HepG2 (cell line): ENCODE measurements around the gene SIRPA. TPM values are rescaled to one million over a fixed set of nuclear protein-coding genes. Genes with fewer than 3 reads are reported as not detected.

Experiments used
- ATAC-seq: fragments of 200-7000 bp; cut with Tn5 transposase; 3 replicates; pipeline ENCODE4 v1.9.1; 2020; ENCODE audit warnings: mild to moderate bottlenecking, moderate library complexity
- BruUV-seq: library from RNA; stranded (reverse); fragments of 400-500 nt; replicated peaks from 2 replicates; lab custom pipeline; 2021; lab: Mats Ljungman, UMichigan
- CTCF ChIA-PET: fragments of 300-600 bp; formaldehyde crosslinking; extraction: SDS; loops from one replicate; lab custom pipeline; 2021; ENCODE audit warnings: low total read pairs, inconsistent platforms, low intra/inter-chr PET ratio; lab: Yijun Ruan, JAX
- POLR2A ChIA-PET: fragments of 350-600 bp; sonication (Branson Sonifier 250); formaldehyde crosslinking; loops from one replicate; lab custom pipeline; 2020; ENCODE audit warnings: antibody characterized with exemption, inconsistent platforms; lab: Yijun Ruan, JAX
- DNase-seq: peaks from one replicate; pipeline ENCODE4 v3.0.0-alpha.2; 2015; ENCODE audit warnings: low spot score
- FAIRE-seq: peaks from 3 replicates; lab custom pipeline; 2011; peaks lifted over from hg19 to GRCh38; lab: Jason Lieb, UNC
- H2AFZ ChIP-seq: one replicate; pipeline ENCODE4 v1.6.1; 2011; ENCODE audit warnings: low read length, inconsistent platforms
- H3K27ac ChIP-seq: fragments of 300-600 bp; 3 replicates; pipeline ENCODE4 v1.8.0; 2011; ENCODE audit warnings: mixed run types, mild to moderate bottlenecking, mixed read lengths, low read length, inconsistent platforms; ENCODE audit not compliant: insufficient read depth; ENCODE audit errors: extremely low read length
- H3K27me3 ChIP-seq, 2 experiments: fragments of 200-600 bp in 1 of 2; 2 replicates in 1 of 2; 3 replicates in 1 of 2; pipeline versions ENCODE4 v1.6.0 to v1.8.0; 2011; ENCODE audit warnings: low read length in 2 of 2, mild to moderate bottlenecking in 2 of 2, moderate library complexity in 2 of 2, inconsistent platforms in 1 of 2; ENCODE audit not compliant: insufficient read depth in 2 of 2, control insufficient read depth in 1 of 2
- H3K36me3 ChIP-seq, 2 experiments: fragments of 200-600 bp in 1 of 2; replicated peaks in 1 of 2; 2 replicates in 1 of 2; 3 replicates in 1 of 2; pipeline versions ENCODE4 v1.5.1 to v1.8.0; 2011; ENCODE audit warnings: low read length in 2 of 2, inconsistent platforms in 1 of 2; ENCODE audit not compliant: insufficient read depth in 2 of 2, control insufficient read depth in 1 of 2
- H3K4me1 ChIP-seq: 2 replicates; pipeline ENCODE4 v1.5.1; 2012; ENCODE audit warnings: low read length, inconsistent platforms; ENCODE audit not compliant: insufficient read depth
- H3K4me2 ChIP-seq: 2 replicates; pipeline ENCODE4 v1.6.0; 2011; ENCODE audit warnings: low read depth, low read length, inconsistent platforms
- H3K4me3 ChIP-seq, 3 experiments: fragments of 200-600 bp in 1 of 3; sonication (generic), shearing (Covaris generic) in 1 of 3; replicated peaks in 1 of 3; 2 replicates each; pipeline ENCODE4 v1.5.1; 2011 to 2016; ENCODE audit warnings: low read length in 3 of 3, inconsistent platforms in 2 of 3, low read depth in 2 of 3, mild to moderate bottlenecking in 2 of 3, control low read depth in 1 of 3, mixed read lengths in 1 of 3; ENCODE audit not compliant: insufficient read depth in 1 of 3
- H3K79me2 ChIP-seq: one replicate; pipeline ENCODE4 v1.6.1; 2011; ENCODE audit warnings: low read length, inconsistent platforms; ENCODE audit not compliant: insufficient read depth
- H3K9ac ChIP-seq: 2 replicates; pipeline ENCODE4 v1.6.0; 2011; ENCODE audit warnings: mild to moderate bottlenecking, low read depth, low read length, inconsistent platforms; ENCODE audit not compliant: insufficient read depth
- H3K9me3 ChIP-seq: 2 replicates; pipeline ENCODE4 v1.5.1; 2012; ENCODE audit warnings: mild to moderate bottlenecking, low read length
- H4K20me1 ChIP-seq: 2 replicates; pipeline ENCODE4 v1.6.0; 2011; ENCODE audit warnings: inconsistent platforms, mild to moderate bottlenecking, low read length, moderate library complexity; ENCODE audit not compliant: insufficient read depth
- AKNA ChIP-seq: sonication (generic); formaldehyde crosslinking; IDR thresholded peaks from 2 replicates; pipeline ENCODE4 v1.4.0; 2020; ENCODE audit warnings: missing genetic modification reagents, borderline replicate concordance
- BRF2 ChIP-seq: sonication (generic); formaldehyde crosslinking; IDR thresholded peaks from 2 replicates; pipeline ENCODE4 v1.8.1; 2022; ENCODE audit warnings: mild to moderate bottlenecking, missing genetic modification reagents
- DZIP1 ChIP-seq: sonication (generic); formaldehyde crosslinking; IDR thresholded peaks from 2 replicates; pipeline ENCODE4 v1.5.0; 2020; ENCODE audit warnings: mild to moderate bottlenecking, missing genetic modification reagents
- HDAC2 ChIP-seq: sonication (generic); formaldehyde crosslinking; IDR thresholded peaks from 2 replicates; pipeline ENCODE4 v1.4.0; 2020; ENCODE audit warnings: missing genetic modification reagents
- HMGXB3 ChIP-seq: sonication (generic); formaldehyde crosslinking; IDR thresholded peaks from 2 replicates; pipeline ENCODE4 v1.4.0; 2020; ENCODE audit warnings: missing genetic modification reagents, borderline replicate concordance
- KDM4B ChIP-seq: sonication (generic); formaldehyde crosslinking; IDR thresholded peaks from 2 replicates; pipeline ENCODE4 v1.4.0; 2020; ENCODE audit warnings: missing genetic modification reagents
- RAD21 ChIP-seq: fragments of 450-650 bp; formaldehyde crosslinking; IDR thresholded peaks from 2 replicates; pipeline ENCODE4 v1.5.0; 2020; ENCODE audit warnings: mild to moderate bottlenecking
- SMARCC2 ChIP-seq: fragments of 450-650 bp; IDR thresholded peaks from 2 replicates; pipeline ENCODE4 v1.6.1; 2017; ENCODE audit warnings: antibody characterized with exemption, mild to moderate bottlenecking
- ZNF644 ChIP-seq: IDR thresholded peaks from 2 replicates; pipeline ENCODE4 v1.6.1; 2016; ENCODE audit warnings: low read depth
- WGBS: methylation state at CpG from one replicate; pipeline ENCODE4 v1.1.6; 2017; ENCODE audit warnings: low lambda C conversion rate; 5-methylcytosine and 5-hydroxymethylcytosine counted together
- in situ Hi-C: cut with HindIII; loops from 2 replicates; pipeline ENCODE4 v1.10.0; 2017; ENCODE audit warnings: low pct_unique_long_range_greater_than_20kb; ENCODE audit not compliant: extremely low pct_ligation_motif_present
- intact Hi-C: fragments of 100-400 bp; cut with micrococcal nuclease; formaldehyde crosslinking; loops from one replicate; pipeline ENCODE4 v1.10.0; 2022; ENCODE audit not compliant: unreplicated experiment
- polyA plus RNA-seq, 8 experiments: library from polyadenylated mRNA; depleted of rRNA in 3 of 8; stranded (reverse) in 7 of 8; unstranded in 1 of 8; fragments of >200 nt; fragmentation: Illumina TruSeq in 4 of 8; extraction: Trizol in 4 of 8; gene quantifications; 2 replicates each; pipeline versions ENCODE4 v1.2.1 to v1.2.3, GENCODE V29; 2011 to 2016; ENCODE audit warnings: low read depth in 4 of 8, missing spikeins in 1 of 8, mixed read lengths in 1 of 8; ENCODE audit not compliant: insufficient read depth in 1 of 8
- total RNA-seq, 5 experiments: library from RNA; depleted of rRNA; stranded (reverse); fragments of >200 nt; fragmentation: Illumina TruSeq; extraction: Trizol; gene quantifications; 2 replicates each; pipeline ENCODE4 v1.2.3, GENCODE V29; 2016; ENCODE audit warnings: low read depth in 1 of 5

SIRPA gene
- total and polyA plus RNA-seq, 2 of the 13 experiments (the other 11 are each of a cell fraction or from before 2014, with no cell fraction given): 7.2 to 17.6 TPM

- no peak for TF ChIP-seq AKNA (CRISPR knock-in tag)
- no peak for TF ChIP-seq SMARCC2
- no peak for TF ChIP-seq ZNF644 (CRISPR knock-in tag)
- TF ChIP-seq HDAC2 (CRISPR knock-in tag): no peak
- no peak for TF ChIP-seq KDM4B (CRISPR knock-in tag)
Observed at GRCh38 chr20:1905693-1906092, 10.5 kb downstream of the SIRPA start (continued).

GRCh38 chr20:1906361-1907051 is 11.3 kb downstream of the SIRPA start:
- H3K4me1 ChIP-seq: peaks cover 8% of the 10 kb centered on the region; the same call in 1 of the 2 replicates
- H3K36me3 ChIP-seq: no peaks in the 10 kb centered on the region
- intact Hi-C loops (no loop called here), in situ Hi-C loops (no loop called here)
- H3K4me3 ChIP-seq: no peak overlapping the region
- BruUV-seq: no TSS peak
- ChIA-PET CTCF (no interaction called here), POLR2A (no interaction called here)
- H2AFZ ChIP-seq: no peak overlapping the region
- FAIRE-seq: no peak
- no peak overlapping the region for H3K9ac ChIP-seq
- no peaks in the 10 kb centered on the region for H3K9me3 ChIP-seq
- WGBS: 66% methylated on average over 9 of the region's 9 CpGs
- no peaks in the 10 kb centered on the region for H3K27me3 ChIP-seq
- H3K4me2 ChIP-seq: no peak overlapping the region
- DNase-seq: no peak
- ATAC-seq: no peak
- no peaks in the 10 kb centered on the region for H3K79me2 ChIP-seq
- no peaks in the 10 kb centered on the region for H4K20me1 ChIP-seq
- H3K27ac ChIP-seq: no peak overlapping the region
- TF ChIP-seq BRF2 (CRISPR knock-in tag): no peak
- TF ChIP-seq HMGXB3 (CRISPR knock-in tag): no peak
- TF ChIP-seq DZIP1 (CRISPR knock-in tag): no peak
- no peak for TF ChIP-seq RAD21 (CRISPR knock-in tag)
